Measurements from ENCODE around the gene PLK5.

DNA sequence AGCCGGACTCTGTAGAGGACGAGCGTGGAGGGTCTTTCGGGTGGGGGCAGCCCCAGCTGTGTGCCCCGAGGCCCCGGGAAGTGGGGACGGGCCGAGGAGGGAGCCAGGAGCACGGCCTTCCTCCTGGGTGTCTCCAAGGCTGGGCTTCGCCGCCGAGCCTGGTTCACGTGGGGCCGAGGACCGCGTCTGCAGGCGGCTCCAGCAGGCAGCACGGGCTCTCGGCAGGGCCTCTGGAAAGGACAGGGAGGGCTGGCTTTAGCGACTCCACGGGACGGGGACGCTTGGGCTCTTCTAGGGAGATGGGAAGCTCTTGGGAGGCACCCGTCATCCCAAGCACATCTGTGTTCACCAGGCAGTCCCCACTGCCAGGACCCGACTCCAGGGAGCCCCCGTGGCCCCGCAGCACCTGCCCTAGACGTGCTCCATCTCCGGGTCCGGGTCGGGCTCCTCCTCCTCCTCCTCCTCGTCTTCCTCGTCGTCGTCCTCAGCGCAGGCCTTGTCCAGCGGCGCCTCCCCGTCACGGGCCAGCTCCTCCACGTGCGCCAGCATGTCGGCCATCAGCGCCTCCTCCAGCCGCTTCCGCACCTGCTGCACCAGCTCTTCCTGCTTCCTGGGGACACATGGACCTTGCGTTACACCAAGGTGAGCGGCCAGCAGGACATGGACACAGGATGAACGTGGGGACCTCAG is 54.2 kb downstream of the PLK5 start:
- TF ChIP-seq, protein P1, sequence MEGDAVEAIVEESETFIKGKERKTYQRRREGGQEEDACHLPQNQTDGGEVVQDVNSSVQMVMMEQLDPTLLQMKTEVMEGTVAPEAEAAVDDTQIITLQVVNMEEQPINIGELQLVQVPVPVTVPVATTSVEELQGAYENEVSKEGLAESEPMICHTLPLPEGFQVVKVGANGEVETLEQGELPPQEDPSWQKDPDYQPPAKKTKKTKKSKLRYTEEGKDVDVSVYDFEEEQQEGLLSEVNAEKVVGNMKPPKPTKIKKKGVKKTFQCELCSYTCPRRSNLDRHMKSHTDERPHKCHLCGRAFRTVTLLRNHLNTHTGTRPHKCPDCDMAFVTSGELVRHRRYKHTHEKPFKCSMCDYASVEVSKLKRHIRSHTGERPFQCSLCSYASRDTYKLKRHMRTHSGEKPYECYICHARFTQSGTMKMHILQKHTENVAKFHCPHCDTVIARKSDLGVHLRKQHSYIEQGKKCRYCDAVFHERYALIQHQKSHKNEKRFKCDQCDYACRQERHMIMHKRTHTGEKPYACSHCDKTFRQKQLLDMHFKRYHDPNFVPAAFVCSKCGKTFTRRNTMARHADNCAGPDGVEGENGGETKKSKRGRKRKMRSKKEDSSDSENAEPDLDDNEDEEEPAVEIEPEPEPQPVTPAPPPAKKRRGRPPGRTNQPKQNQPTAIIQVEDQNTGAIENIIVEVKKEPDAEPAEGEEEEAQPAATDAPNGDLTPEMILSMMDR (conservative IDR thresholded peaks at IDR 0.05; ENCODE audit: low read length) = no peak
- TF ChIP-seq EZH2phosphoT487 (IDR thresholded peaks at IDR 0.05; ENCODE audit: borderline replicate concordance) = no peak
